HG03159 (cell line): ENCODE data around the gene TOPORS.
"Not testable (repeated sequence)": the region's sequence is repeated elsewhere in the genome, so short reads cannot be mapped to it uniquely, and the experiment has no call there.

ENCODE experiments used
- ATAC-seq: cut with Tn5 transposase; IDR thresholded peaks from one replicate; pipeline ENCODE4 v1.9.1; 2021; ENCODE audit warnings: mild to moderate bottlenecking, moderate library complexity; ENCODE audit not compliant: unreplicated experiment

Gene TOPORS

GRCh38 chr9:32552172-32552872 lies at the start of gene TOPORS, which contains the start of gene SMIM27:
Gene TOPORS (minus strand): TSS chr9:32552586. CDS start chr9:32552436, 150 bp downstream.
Gene SMIM27 (plus strand): TSS chr9:32552327. CDS start chr9:32552435, 108 bp downstream.
- peak; percentile 70 for ATAC-seq

- ATAC-seq = not testable (repeated sequence)
These were observed 46.6 kb upstream of the TOPORS start for GRCh38 chr9:32599021-32599420.

DNA sequence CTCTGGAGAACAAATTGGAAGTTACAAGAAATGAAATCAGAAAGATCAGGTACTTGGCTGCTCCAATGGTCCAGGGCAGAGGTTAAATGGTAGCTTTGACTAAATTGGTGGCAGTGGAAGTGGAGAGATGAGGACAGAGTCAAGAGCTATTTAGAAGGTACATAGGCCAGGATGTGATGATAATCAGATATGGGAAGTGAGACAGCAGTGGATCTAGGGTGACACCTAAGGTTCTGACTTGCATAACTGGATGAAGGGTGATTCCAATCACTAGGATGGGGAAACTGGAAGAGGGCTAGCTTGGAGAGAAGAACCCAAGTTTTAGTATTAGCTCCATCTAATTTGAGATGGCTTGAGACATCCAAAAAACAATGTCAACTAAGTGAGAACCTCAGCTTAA lies 44.5 kb upstream of the TOPORS start:
- ATAC-seq = no peak

- ATAC-seq = no peak
These were observed 43.9 kb upstream of the TOPORS start for GRCh38 chr9:32596096-32596865.

GRCh38 chr9:32590898-32591297 lies 38.5 kb upstream of the TOPORS start:
- no peak for ATAC-seq

- ATAC-seq = no peak
These were observed 38.1 kb upstream of the TOPORS start for GRCh38 chr9:32590476-32590875.

DNA sequence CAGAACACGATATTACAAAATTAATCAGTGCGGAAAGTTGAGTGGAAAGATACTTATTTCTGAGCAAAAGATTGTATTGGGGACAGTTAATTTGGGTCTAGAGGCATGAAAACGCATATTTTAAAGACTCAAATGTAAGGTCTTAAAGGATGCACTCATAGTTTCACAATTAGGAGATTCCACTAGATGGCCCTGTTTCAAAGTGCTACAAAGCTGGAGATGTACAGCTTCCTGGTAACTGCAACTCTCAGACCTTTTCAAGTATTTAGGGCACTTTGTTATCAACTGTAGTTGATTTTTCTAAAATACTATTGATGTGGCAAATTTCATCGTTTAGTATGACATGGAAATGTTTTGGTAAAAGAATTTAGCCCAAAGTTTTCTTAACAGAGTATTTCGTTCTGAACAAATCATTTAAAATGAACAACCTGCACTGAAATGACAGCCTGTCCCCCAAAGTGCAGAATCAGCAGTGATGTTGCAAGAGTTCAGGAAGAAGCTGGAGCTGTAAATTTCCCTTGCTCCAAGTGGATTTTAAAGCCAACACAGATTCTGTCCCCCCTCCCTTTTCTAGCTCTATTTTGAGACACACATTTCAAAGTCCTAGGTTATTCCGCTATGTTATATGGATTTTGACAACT lies 36.8 kb upstream of the TOPORS start:
- ATAC-seq = peak; percentile 84

GRCh38 chr9:32587901-32588300 lies 35.5 kb upstream of the TOPORS start:
- ATAC-seq = no peak

- ATAC-seq = no peak
These were observed 32.4 kb upstream of the TOPORS start for GRCh38 chr9:32584784-32585183.

DNA sequence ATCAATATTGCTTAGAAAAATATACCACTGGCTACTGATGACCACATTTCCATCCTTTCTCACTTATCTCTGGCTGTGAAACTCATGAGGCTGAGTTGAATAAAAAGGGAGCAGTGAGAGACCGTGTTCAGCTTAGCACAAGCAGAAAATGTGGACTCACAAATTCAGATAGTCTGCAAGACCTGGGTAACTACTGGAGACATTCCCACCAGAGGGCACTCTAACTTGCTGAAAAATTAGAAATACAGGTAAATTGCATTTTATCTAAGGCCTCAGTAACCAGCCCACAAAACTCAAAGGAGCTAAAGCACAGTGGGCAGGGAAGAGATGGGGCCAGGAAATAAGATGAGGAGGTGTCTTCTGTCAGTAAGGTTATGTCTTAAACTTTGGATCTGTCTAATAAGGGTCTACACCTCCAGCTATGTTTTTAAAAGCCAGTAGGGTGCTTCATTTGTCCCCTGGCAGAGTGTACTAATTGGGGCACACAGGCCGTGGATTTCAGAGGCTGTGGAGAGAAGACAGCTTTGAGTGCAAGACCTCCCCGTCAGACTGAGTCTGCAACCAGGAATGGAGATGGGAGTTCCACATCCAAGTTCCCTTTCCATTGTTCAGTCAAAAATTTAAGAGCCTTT lies 29.2 kb upstream of the TOPORS start:
- ATAC-seq = peak; percentile 54

GRCh38 chr9:32580631-32581300 lies 28.4 kb upstream of the TOPORS start:
- ATAC-seq = no peak

GRCh38 chr9:32579706-32580331 lies 27.4 kb upstream of the TOPORS start:
- ATAC-seq = peak; percentile 49

- no peak for ATAC-seq
These were observed 26.6 kb upstream of the TOPORS start for GRCh38 chr9:32578976-32579375.

GRCh38 chr9:32577316-32577715 lies 24.9 kb upstream of the TOPORS start:
- ATAC-seq = no peak

DNA sequence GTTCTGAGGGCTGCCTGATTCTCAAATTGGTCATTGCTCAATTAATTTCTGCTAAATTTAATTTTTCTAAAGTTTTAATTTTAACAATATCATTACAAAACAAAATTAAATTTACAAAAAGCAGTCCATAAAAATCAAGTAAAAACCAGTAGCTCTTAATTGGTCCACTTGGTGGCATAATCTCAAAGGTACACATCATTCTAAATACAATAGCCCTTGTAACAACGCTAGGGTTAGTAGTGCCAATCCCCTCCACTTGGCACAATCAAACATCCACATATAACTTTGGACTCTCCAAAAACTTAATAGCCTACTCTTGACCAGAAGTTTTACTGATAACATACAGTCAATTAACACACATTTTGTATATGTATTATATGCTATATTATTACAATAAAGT lies 22.5 kb upstream of the TOPORS start:
- no peak for ATAC-seq

- ATAC-seq = no peak
These were observed 21.4 kb upstream of the TOPORS start for GRCh38 chr9:32573821-32574220.

DNA sequence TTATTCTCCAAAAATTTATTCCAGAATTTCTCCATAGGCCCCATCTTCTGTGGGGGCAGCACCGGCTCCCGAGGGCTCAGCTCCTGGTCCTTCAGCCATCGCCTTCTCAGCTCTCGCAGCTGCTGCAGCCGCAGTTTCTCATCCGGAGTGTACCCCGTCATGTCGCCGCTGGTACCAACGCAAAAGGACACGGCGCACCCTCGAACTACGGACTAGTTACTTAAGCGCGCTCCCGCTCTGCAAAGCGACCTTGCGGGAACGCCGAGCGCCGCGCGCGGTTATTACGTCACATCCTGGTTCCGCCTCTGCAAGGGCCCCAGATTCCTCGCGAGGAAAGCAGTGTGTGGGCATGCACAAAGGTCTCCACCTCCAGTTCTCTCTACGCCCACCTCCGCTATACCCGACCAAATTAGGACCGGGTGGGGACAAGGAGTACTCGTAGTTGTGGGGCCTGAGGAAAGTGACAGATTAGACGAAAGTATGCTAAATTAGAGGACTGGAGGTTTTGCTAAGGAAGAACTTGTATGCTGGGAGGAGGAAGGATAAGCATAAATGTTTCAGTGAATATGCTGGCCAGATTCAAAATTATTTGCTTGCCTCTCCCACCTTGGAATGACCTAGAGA lies 20.6 kb upstream of the TOPORS start, which contains the start of gene NDUFB6:
TSS of gene NDUFB6 (minus strand) at position 260 of the 624 bp plus-strand sequence. CDS start at position 161, 99 bp downstream.
- peak; percentile 79 for ATAC-seq

DNA sequence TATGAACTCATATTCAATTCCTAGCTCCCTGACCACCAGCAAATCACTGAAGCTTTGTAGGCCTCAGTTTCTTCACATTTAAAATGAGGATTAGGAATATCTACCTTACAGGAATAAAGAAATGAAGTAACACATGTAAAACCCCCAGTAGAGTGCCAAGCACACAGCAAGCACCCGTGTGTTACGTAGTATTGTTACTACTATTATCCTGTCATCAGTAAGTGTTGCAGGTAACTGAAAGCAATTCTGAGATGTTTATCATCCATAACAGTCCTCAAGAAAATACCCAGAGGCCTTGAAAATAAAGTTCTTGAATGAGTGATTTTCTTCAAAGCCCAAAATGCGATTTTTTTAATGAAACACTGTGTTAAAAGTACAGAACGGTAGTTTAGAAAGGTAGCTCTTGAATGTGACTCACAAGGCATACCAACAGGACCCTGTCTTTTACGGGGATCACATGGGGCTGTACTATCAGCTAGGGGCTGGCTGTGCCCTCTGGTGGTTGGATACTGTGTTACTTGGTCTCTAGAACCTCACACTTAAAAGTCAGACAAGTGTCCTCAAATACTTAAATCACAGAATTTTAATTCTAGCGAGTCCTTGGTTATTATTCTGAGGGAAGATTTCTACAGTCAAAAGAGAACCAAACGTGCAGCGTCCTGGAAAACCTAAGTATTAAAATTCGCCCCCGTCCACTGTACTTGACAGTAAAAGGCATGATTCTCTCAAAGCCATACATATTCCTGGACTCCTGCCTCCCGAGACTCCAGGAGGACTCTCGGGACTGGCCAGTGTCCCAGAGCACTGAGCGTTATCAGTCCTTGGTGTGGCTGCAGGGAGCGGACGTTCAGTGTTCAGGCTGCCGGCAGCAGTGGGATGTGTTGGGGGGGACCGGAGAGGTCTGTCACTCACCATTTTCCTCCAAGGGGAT lies 19.8 kb upstream of the TOPORS start:
- peak; percentile 90 for ATAC-seq

GRCh38 chr9:32570262-32570661 lies 17.9 kb upstream of the TOPORS start:
- ATAC-seq = no peak
